Kidney epithelial cell (primary cell): ENCODE results near the gene ZNF521. TPM values are rescaled to one million over a fixed set of nuclear protein-coding genes. Genes with fewer than 3 reads are reported as not detected.

Experiments used
- DNase-seq: peaks from one replicate; pipeline ENCODE4 v3.0.0-alpha.2; 2010; ENCODE audit warnings: low read depth
- H3K27me3 ChIP-seq: 2 replicates; pipeline ENCODE4 v1.6.0; 2011; ENCODE audit warnings: low read length; ENCODE audit not compliant: control insufficient read depth, insufficient read depth
- H3K36me3 ChIP-seq: 2 replicates; pipeline ENCODE4 v1.5.1; 2011; ENCODE audit warnings: low read length; ENCODE audit not compliant: control insufficient read depth, insufficient read depth
- H3K4me3 ChIP-seq: 2 replicates; pipeline ENCODE4 v1.5.1; 2011; ENCODE audit warnings: low read depth, mild to moderate bottlenecking, control low read depth, low read length
- CTCF ChIP-seq: IDR thresholded peaks from 2 replicates; pipeline ENCODE4 v1.5.1; 2011; ENCODE audit warnings: mild to moderate bottlenecking, moderate library complexity, low read length, control low read depth, inconsistent platforms; ENCODE audit not compliant: insufficient read depth, poor library complexity, severe bottlenecking
- total RNA-seq: library from RNA; depleted of rRNA; stranded (reverse); fragments of >200 nt; gene quantifications from 2 replicates; pipeline ENCODE4 v1.2.3, GENCODE V29; 2015

Gene ZNF521
- total RNA-seq, 1 donor from 2014 or later = 6.0 TPM

DNA sequence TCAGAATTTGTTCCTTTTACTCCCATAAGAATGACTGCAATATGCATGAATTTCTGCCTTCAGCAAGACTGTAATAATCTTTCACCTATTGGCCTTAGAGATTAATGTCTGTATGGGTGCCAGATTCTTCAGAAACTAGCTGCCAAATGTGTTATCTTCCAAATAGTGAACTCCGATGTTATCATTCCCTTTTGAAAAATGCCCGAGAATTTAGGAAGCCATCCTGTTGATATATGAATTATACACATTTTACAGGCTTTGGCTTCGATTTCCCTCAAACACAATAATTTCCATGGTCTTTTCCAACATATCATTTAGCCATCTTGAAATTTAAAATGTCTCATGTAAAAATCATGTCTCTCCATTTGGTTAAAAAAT lies 101.5 kb downstream of the ZNF521 start:
- H3K36me3 ChIP-seq = no peaks in the 10 kb centered on the region
- no peak for DNase-seq
- no peak overlapping the region for H3K4me3 ChIP-seq
- H3K27me3 ChIP-seq = no peaks in the 10 kb centered on the region
- no peak for TF ChIP-seq CTCF

- Histone ChIP-seq H3K4me3 (no peak overlapping the region), H3K36me3 (no peaks in the 10 kb centered on the region), H3K27me3 (no peaks in the 10 kb centered on the region)
- DNase-seq = no peak
- TF ChIP-seq CTCF = no peak
Measured at GRCh38 chr18:25248755-25249154, 103.2 kb downstream of the ZNF521 start.

GRCh38 chr18:25247725-25248124 lies 104.2 kb downstream of the ZNF521 start:
- no peak for TF ChIP-seq CTCF
- H3K4me3 ChIP-seq = no peak overlapping the region
- no peak for DNase-seq
- no peaks in the 10 kb centered on the region for H3K36me3 ChIP-seq
- H3K27me3 ChIP-seq = no peaks in the 10 kb centered on the region

GRCh38 chr18:25244924-25245698 lies 106.9 kb downstream of the ZNF521 start:
- no peak overlapping the region for H3K4me3 ChIP-seq
- no peak for DNase-seq
- no peaks in the 10 kb centered on the region for H3K36me3 ChIP-seq
- TF ChIP-seq CTCF = no peak
- H3K27me3 ChIP-seq = no peaks in the 10 kb centered on the region

DNA sequence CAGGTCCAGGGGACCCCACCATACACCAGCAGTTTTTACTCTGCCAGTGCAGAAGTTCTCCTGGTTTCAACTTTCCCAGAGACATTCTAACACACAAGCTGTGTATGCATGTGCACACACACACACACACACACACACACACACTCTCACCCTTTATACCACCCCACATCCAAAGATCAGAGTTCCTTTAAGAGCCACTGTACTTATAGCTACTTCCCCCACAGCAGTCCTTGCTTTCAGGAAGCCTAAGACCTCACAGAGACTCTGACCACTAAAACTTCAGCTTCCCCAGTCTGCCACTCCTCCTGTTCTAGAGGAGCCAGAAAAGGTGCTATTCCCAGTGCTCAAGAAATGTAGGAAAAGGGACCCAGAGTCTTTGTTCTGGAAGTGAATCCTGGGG lies 107.8 kb downstream of the ZNF521 start:
- Histone ChIP-seq H3K27me3 (no peaks in the 10 kb centered on the region), H3K4me3 (no peak overlapping the region), H3K36me3 (no peaks in the 10 kb centered on the region)
- no peak for DNase-seq
- TF ChIP-seq CTCF = no peak

- Histone ChIP-seq H3K27me3 (no peaks in the 10 kb centered on the region), H3K4me3 (no peak overlapping the region), H3K36me3 (no peaks in the 10 kb centered on the region)
- DNase-seq = no peak
- no peak for TF ChIP-seq CTCF
Measured at GRCh38 chr18:25243754-25244153, 108.2 kb downstream of the ZNF521 start.
